Chondrocyte (in vitro differentiated cells): ENCODE data around the gene LCNL1. TPM values are rescaled to one million over a fixed set of nuclear protein-coding genes. Genes with fewer than 3 reads are reported as not detected.

Experiments
- DNase-seq: peaks from one replicate; pipeline ENCODE4 v3.0.0; 2021; ENCODE audit warnings: mixed read lengths, low spot score
- H3K27ac Mint-ChIP-seq: one replicate; pipeline ENCODE4 v1.8.0; 2021; ENCODE audit warnings: mild to moderate bottlenecking, moderate library complexity, mixed read lengths; ENCODE audit not compliant: unreplicated experiment
- H3K27me3 Mint-ChIP-seq: 2 replicates; pipeline ENCODE4 v1.8.0; 2021; ENCODE audit warnings: low read depth, mixed read lengths
- H3K36me3 Mint-ChIP-seq: 2 replicates; pipeline ENCODE4 v1.8.0; 2021; ENCODE audit warnings: low read depth, mixed read lengths
- H3K4me1 Mint-ChIP-seq: 2 replicates; pipeline ENCODE4 v1.8.0; 2021; ENCODE audit warnings: low read depth, mild to moderate bottlenecking, mixed read lengths
- H3K4me3 Mint-ChIP-seq: one replicate; pipeline ENCODE4 v1.8.0; 2021; ENCODE audit warnings: mild to moderate bottlenecking, moderate library complexity, mixed read lengths; ENCODE audit not compliant: unreplicated experiment
- H3K9me3 Mint-ChIP-seq: 2 replicates; pipeline ENCODE4 v1.8.0; 2021; ENCODE audit warnings: low read depth, mixed read lengths
- CTCF ChIP-seq: fragments of 200-600 bp; sonication (generic); IDR thresholded peaks from 2 replicates; pipeline ENCODE4 v1.5.0; 2021; ENCODE audit warnings: antibody characterized with exemption, mild to moderate bottlenecking, moderate library complexity
- total RNA-seq: library from RNA; stranded (reverse); gene quantifications from 3 replicates; pipeline ENCODE4 v1.2.1, GENCODE V29; 2021

LCNL1 gene
- total RNA-seq, 1 donor from 2014 or later, result 5.2 TPM

GRCh38 chr9:137021568-137021978 is 38.8 kb downstream of the LCNL1 start:
- no peaks in the 10 kb centered on the region for H3K27me3 Mint-ChIP-seq
- no peak for DNase-seq
- peaks cover under 1% of the 10 kb centered on the region for H3K4me1 Mint-ChIP-seq
- no peak overlapping the region for H3K27ac Mint-ChIP-seq
- H3K9me3 Mint-ChIP-seq, result no peaks in the 10 kb centered on the region
- peaks cover 9% of the 10 kb centered on the region for H3K36me3 Mint-ChIP-seq
- no peak overlapping the region for H3K4me3 Mint-ChIP-seq
- TF ChIP-seq CTCF, result no peak

- H3K27ac Mint-ChIP-seq, result no peak overlapping the region
- TF ChIP-seq CTCF, result no peak
- peaks cover 6% of the 10 kb centered on the region for H3K36me3 Mint-ChIP-seq
- no peaks in the 10 kb centered on the region for H3K27me3 Mint-ChIP-seq
- no peak overlapping the region for H3K4me3 Mint-ChIP-seq
- no peak for DNase-seq
- peaks cover 4% of the 10 kb centered on the region for H3K4me1 Mint-ChIP-seq
- H3K9me3 Mint-ChIP-seq, result no peaks in the 10 kb centered on the region
Measured at GRCh38 chr9:137021979-137022661, 39.3 kb downstream of the LCNL1 start.

- Mint-ChIP-seq H3K36me3 (peaks cover 6% of the 10 kb centered on the region), H3K9me3 (no peaks in the 10 kb centered on the region), H3K4me3 (no peak overlapping the region), H3K4me1 (peaks cover 7% of the 10 kb centered on the region), H3K27me3 (no peaks in the 10 kb centered on the region), H3K27ac (no peak overlapping the region)
- no peak for DNase-seq
- no peak for TF ChIP-seq CTCF
Measured at GRCh38 chr9:137022662-137023008, 39.8 kb downstream of the LCNL1 start.

- Mint-ChIP-seq H3K4me3 (no peak overlapping the region), H3K27ac (no peak overlapping the region), H3K9me3 (no peaks in the 10 kb centered on the region), H3K36me3 (peaks cover 4% of the 10 kb centered on the region), H3K27me3 (no peaks in the 10 kb centered on the region), H3K4me1 (peaks cover 7% of the 10 kb centered on the region)
- no peak for TF ChIP-seq CTCF
- no peak for DNase-seq
Measured at GRCh38 chr9:137023157-137023556, 40.4 kb downstream of the LCNL1 start.

- no peak for TF ChIP-seq CTCF
- DNase-seq, result no peak
- Mint-ChIP-seq H3K36me3 (peaks cover 4% of the 10 kb centered on the region), H3K4me3 (no peak overlapping the region), H3K9me3 (no peaks in the 10 kb centered on the region), H3K27me3 (no peaks in the 10 kb centered on the region), H3K4me1 (peaks cover 7% of the 10 kb centered on the region), H3K27ac (no peak overlapping the region)
Measured at GRCh38 chr9:137023583-137023991, 40.8 kb downstream of the LCNL1 start.
